Measurements from ENCODE around the gene OLIG3.
A peak's percentile ranks its signal among the peaks of the same experiment; 100 is the strongest.

OLIG3 gene

DNA sequence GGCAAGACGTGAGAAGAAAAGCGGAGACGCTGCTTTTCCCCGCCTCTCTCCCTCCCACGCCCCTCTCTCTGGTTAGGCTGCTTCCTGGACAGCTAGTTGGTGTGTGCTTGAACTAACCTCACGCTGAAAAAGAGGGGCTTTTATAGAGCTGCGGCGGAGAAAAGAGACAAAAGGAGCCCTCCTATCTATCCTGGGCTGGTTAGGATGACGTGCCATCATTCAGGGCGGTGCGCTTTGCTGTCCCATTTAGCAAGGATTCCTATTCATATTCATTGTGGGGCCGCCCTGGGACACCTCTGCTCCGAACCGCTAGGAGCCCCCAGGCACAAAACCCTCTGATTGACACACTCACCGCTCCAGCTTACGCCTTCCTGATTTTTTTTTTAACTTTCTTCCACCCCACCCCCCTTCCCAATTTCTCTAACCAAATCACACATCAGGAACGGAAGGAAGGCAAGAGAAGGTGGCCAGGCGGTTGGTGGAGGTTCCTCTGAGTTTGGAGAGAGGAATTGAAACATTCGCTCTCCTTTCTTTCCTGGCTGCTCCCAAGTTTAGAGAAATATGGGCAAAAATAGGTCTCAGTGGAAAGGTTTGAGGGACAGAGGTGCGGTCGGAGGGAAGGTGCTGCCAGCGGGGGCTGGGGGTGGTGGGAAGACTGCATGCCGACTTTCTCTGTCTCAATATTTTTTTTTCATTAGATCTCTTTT lies at the start of gene OLIG3:
OLIG3 (minus strand) TSS at position 114 of the 707 bp plus-strand sequence. CDS start 224 bp downstream, outside the sequence.
- DNase-seq = no peak

DNA sequence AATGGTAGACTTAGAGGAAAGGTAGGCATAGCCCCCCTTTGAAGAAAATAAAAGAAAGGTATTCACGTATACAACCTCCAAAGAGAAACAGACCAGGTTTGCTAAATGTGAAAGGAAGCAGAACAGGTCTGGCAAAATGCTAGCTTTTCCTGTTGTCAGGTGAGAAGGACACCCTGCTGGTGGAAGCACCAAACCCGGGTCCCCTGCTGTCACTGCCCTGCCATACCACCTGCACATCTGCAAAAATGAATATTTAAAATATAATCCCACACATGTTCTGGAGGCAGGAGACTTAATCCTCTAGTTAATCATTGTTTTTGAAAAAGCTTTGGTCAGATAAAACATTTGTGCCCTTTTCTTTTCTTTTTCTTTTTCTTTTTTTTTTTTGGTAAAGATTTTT lies 48.9 kb upstream of the OLIG3 start:
- no peak for DNase-seq

DNA sequence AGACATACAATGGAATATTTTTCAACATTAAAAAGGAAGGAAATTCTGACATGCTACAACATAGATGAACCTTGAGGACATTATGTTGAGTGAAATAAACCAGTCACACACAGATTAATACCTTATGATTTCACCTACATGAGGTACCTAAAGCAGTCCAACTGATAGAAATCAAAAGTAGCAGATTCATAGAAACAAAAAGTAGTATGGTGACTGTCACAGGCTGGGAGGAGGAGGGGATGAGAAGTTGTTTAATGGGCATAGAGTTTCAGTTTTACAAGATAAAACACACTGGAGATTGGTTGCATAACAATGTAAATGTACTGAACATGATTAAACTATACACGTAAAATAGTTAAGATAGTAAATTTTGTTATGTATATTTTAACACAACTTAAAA lies 48.5 kb upstream of the OLIG3 start:
- DNase-seq = no peak

DNA sequence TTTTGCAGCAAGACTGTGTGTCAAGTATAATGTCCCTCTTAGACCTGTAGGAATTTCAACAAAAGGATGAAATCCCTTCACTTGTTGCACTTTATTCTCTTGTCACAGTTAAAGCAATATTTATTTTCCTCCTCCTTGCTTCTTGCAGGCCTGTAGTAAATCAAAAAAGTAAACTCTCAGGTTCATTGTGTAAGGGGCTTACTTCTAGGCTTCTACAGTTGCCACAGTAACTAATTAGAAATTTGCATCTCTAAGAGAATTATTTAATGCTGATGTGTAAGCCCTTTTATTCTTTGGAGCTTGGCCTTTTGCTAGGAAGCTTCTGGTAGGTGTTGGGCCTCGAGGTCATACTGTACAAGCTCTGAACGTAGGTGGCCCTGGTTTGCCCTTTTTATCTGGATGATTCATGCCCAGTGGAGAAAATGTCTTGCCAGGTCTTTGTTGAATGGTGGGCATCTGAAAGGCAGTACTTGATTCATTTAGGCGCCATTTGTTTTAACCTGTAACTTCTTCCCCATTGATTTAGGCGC lies 47.4 kb upstream of the OLIG3 start:
- DNase-seq = no peak

DNA sequence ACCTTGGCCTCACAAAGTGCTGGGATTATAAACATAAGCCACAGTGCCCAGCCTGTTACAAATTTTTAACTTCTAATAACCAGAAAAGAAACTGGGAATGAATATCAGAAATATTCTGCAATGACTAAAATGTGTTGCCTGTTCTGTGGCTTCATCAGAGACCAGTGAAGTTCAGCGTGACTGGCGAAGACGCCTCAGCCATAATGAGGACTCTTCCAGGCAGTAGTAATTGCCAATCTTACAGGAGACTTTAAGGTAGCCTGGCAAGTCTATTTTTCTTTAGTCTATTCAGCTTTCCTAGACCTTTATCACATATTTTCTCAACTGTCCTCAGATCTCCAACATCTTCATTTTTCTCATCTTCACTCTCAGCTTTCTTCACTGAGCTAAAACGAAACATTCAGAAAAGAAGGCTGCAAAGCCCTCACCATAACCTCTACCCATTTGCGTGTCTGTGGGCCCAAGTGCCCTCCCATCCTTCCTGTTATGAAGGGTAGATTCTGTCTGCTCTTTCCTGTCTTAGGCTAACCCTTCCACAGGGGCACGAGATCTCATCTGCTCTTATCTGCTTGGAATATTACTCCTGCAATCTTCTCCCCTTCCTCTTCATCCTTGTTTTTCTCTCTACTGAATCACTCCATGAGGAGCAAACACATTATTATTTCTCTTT lies 42.0 kb upstream of the OLIG3 start:
- no peak for DNase-seq

DNA sequence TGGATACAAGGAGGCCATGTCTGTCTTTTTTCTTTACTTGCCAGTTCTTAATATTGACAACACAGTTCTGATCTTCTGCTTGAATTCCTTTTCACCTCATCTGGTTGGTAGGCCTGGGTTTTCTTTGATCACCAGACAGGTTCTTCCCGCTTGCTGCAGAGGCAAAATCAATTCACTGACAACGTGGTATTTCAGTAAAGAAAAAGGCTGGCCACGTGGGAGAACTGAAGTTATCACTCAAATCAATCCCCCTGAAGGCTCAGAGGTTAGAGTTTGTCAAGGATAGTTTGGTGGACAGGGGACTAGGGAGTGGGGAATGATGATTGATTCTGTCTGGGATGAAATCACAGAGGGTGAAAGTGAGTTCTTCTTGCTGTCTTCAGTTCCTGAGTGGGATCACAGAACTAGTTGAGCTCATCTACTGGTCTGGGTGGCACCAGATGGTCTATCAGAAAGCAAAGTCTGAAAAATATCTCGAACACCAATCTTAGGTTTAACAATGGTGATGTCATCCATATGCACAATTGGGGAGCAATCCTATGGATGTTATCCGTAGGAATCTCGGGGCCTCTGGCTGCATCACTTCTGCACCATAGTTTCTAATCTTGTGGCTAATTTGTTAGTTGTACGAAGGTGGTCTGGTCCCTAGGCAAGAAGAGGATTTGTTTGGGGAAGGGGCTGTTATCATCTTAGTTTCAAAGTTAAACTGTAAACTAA lies 37.3 kb upstream of the OLIG3 start:
- no peak for DNase-seq

DNA sequence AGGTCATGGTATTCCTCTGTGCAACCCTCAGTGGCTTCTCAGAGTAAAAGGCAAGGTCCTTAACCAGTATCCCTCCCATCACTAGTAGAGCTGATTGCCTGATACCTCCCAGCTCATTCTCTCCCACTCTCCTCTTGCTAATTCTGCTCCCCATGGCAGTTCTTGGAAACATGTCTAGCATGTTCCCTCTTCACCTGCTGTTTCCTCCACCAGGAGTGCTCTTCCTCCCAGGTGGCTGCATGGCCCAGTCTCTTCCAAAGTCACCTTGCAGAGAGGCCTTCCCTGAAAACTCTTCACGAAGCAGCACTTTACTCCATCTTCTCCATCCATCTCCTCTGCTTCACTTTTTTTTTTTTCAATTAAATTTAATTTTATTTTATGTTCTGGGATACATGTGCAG lies 36.2 kb upstream of the OLIG3 start:
- DNase-seq = no peak

DNA sequence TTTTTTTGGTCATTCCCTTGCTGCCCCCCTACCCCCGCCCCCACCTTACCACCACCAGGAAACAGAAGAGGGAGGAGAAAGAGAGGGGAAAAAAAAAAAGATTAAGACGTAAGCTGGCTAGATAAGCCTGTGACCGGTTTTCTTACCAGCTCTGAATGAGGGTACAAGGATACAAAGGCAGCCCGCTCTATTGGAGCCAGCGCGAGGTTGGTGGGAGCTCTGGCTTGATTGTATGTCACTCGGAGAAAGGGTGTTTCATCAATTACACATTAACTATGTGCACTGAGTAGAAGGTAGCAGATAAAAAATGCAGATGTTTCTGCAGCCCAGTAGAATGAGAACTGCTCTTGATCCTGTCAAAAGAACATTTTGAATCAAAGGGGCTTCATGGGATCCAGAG lies 28.6 kb upstream of the OLIG3 start:
- no peak for DNase-seq

DNA sequence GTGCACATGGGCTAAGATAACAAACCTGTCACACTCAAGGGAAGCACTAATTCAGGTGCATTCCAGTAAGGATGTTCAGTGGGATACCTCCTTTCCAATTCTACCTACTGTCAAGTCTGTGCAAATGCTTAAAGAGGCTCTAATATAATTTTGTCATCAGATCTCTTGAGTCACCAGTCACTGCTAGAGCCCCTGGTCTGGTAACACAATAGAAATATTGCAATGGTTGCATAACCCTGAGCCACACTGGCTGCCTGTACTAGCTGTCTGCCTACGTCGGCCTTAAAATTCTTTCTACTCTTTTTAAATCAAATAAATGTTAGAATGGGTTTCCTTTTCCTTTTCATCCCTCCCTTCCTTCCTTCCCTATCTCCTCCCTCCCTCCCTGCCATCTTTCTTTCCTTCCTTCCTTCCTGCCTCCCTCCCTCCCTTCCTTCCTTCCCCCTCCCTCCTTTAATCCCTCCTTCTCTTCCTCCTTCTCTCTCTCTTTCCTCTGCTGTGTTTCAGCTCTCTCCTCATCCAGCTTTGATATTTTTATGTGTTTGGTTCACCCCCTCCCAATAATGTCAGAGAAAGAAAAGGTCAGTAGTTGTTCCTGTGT lies 28.1 kb upstream of the OLIG3 start:
- no peak for DNase-seq

DNA sequence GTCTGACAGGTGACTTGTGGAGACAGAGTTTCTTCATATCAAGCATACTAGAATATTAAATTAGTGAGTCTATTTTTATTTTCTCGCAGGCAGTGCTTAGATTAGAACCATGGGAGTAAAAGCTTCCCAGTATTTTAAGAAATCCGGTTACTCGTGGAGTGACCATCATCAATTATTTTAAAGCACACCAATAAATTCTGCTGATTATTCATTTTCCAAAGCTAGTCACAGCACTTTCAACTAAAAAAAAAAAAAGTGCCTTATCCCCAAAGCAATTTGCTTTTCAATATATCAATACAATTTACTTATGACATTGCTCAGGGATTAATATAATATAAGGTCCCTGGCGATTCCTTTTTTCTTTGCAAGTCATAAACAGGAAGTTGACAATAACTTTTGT lies 26.3 kb upstream of the OLIG3 start:
- DNase-seq = no peak

DNA sequence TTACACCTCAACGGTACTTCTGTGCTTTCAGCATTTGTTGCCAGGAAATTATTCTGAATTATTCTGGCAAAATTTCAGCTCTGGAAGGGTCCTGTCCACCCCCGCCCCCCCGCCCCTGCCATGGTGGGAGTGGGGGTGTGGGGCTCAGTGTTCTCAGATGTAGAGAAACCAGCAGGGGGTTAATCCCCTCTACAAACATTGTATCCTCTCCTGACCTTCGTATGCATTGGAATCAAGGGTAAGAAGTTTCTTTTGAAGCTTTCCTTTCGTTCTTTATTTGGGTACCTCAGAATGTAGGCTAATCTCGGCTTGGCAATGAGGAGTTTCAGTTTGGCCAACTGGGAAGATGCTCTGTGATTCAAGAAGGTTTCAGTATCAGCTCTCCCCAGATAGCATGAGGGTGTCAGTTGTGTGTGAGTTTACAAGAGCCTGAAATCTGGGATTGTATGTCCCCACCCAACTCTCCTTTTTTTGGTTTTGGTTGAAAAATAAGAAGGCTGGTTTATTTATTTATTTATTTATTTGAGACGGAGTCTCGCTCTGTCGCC lies 25.5 kb upstream of the OLIG3 start:
- DNase-seq = no peak

DNA sequence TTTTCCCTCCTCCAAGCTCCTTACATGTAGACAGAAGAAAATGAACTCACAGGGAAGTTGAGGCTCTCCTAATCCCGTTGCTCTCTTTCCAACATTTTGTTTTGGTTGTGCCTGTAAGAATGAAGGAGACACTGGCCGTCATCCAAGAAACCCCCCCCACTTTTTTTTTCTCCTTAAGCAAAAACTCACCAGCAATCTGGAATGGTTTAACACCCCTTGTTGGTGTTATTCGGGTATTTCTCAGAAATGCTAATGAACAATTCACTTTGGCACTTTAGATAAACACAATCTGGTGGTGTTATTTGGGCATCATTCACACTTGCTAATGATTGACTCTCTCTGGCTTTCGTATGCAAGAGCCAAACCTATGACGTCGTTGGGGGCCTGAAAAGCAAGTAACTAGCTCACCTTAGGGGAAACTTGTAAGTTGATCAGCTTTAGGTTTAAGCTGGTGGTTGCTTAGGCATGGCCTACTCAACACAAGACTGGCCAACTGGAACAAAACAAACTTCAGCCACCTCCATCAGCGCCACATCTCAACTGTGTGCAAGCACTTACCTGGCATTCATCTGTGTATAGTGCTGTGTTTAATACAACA lies 24.3 kb upstream of the OLIG3 start:
- DNase-seq = no peak

DNA sequence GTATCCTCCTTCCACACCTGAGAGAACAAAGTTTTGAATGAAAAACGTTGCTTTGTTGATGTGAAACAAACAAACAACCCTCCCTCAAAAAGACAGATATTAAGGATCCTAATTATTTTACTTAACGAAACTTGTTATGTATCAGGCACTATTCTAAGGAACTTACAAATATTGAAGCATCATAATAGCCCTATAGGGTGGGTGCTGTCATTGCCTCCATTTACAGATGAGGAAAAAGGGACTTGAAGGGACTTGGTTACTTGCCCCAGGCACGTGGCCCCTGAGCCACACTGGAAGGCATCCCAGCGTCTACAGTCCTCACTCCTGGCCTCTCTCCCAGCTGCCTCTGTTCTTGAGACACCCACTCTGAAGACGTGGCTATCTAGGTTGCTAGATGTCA lies 20.2 kb upstream of the OLIG3 start:
- no peak for DNase-seq

DNA sequence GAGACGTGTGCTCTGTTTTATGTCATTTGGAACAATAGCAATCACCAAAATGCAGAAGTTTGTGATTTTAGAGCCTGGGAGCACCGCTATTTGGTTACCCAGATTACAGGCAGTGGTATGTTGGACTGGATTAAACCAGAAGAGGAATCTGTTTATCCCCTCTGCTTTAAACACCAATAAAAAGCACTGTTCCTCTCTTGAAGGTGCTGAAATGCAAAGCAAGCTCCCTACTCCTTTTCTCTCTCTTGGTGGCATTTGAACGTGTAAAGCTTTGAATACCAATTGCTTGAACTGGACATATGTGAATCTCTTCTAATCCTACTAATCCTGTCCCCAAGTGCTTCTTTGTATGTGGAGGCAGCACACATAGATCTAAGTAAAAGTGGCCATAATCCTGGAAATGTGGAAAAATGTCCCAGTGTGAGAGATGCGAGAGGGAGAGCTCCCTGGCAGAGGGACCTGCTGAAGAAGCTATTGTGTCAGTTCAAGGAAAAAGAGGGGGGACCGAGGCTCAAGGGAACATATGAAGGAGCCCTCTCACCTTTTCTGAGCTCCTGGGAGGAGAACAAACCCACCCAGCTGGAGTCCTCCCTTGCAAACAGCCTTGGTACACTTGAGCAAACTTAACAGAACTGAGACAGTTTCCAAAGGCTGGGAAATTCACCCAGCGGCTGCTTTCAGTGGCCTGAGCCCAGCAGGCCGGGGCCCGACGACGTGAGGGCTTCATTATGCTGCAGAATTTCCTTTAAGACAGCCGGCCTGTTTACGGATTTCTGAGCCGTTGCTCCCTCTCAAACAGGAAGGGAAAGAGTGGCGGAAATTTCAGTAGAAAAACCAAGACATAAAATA lies 18.8 kb upstream of the OLIG3 start:
- no peak for DNase-seq

DNA sequence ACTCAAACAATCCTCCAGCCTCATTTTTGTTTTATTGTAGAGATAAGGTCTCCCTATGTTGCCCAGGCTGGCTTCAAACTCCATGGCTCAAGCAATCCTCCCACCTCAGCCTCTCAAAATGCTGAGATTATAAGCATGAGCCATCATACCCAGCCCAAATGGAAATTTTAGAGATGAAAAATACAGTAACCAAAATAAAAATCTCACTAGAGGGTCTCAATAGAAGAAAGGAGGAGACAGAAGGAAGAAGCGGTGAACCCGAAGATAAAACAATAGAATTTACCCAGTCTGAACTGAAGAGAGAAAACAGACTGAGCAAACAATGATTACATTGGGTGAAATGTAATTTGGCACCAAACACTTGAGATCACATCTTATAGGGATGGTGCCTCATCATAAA lies 16.7 kb upstream of the OLIG3 start:
- no peak for DNase-seq

DNA sequence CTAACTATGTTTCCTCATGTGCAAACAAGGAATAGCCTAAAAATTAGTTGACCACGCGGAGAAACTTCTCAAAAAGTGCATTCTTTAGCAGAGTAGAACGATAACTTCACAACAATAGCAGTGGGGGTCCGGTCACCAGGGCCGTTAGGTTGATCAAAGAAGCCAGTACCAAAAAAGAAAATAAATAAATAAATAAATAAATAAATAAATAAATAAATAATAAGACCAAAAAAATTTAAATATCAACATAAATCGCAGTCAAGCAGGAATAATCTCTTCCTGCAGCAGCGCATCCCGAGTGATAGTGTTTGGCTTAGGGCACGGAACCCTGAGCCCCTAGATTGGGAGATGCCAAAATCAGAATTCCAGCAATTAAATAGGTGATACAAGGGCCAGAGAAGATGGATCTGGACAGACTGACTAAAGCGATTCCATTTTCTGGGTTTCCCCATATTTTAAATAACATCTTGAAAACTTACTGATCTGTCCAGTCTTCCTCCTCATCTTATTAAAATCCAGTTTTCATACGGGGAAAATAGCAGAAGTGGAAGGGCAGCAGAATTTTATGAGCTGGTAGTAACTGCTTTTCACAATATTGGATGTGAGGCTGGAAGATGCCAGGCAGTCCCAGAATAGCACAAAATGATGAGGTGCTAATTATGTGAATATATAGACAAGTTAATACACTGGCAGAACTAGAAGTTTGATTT lies 4.4 kb upstream of the OLIG3 start:
- no peak for DNase-seq

DNA sequence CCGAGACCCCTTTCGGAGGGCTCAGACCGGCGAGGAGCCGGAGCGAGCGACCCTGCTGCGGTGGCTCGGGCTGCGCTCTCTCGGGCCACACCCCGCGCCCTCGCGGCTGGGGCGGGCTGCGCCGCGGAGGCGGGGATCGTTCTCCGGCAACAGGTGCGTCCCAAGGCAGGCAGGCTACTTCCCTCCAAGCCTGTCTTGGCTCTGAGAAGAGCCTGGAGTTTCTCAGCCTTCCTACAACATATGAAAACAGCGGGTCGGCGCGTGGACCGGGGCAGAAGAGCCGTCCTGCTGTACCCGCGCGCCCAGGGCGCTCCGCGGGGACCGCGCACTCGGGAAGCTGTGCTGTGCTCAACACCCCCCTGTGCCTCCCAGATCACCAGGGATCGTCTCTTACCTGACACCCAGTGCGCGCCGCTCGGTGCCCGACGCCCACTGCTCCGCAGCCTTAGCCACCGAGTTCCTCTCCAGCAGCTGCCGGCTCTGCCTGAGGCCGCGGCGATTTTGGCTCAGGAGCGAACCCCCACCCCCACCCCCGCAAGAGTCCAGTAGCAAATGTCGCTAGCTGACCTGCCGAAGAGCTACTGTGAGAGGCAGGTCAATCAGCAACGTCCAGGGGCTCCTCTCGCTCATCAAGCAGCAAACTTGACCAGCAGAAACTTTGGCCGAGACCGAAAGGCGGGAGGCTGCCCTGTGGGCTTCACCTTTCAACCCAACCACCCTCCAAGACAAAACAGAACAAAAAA lies 3.7 kb upstream of the OLIG3 start:
- DNase-seq = peak; percentile 31

DNA sequence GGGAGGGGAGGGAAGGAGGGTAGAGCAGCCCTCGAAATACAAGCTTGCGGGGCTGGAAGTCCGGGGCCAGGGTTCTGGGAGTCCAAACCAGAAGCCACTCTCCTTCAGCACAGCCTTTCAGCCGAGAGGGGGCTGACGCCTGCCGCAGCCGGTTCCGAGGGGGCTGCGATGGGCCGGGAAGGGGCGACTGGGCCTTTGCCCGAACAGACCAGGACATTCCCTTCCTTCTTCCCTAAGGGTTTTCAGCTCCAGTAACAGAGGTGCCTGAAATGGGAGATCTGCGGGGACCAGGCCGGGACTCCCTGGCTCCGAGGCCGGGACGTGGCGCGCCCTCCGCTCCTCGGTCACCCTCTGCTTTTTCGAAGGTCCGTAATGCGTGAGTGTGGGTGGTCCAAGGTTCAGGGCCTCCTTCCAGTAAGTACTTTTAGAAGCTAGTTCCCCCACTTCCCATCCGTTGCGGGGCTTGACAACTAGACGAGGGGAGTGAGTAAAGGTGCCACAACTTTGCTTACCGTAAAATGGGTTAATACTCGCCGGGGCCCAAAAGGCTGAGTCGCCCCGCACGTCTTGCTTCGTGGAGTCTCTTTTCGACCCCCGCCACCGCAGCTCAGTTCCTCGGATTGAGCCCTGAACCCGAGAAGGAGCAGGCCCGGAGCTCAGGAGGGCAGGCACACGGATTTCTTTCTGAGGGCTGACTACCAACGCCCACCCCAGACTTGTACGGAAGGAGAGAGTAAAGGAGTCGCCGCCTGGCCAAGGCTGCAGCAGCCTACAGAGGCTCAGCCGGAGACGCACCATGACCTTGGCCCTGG lies 2.9 kb upstream of the OLIG3 start:
- DNase-seq = peak; percentile 34

DNA sequence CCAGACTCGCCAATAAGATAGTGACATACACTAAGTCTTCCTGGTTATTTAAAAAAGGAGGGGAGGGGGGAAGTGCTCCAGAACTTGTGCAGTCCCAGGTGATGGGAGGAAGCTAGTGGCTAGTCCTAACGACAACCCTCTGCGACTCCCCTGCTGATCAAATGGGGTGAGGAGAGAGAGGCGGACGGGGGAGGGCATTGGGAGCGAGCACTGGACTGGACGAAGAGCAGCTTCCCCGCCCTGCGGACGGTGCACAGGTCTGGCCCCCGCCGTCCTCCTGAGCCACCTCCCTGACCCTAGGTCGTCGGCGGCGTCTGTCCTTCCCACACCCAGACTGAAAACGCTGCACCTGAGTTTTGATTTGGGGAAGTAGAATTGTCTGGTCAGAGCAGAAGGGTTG lies 2.2 kb upstream of the OLIG3 start:
- DNase-seq = no peak
